Loucy (cell line): ENCODE data around the gene PDE8B.

ENCODE experiments used
- EZH2phosphoT487 ChIP-seq: fragments of 200-600 bp; IDR thresholded peaks from 2 replicates; pipeline ENCODE4 v1.6.1; 2018; ENCODE audit warnings: antibody characterized with exemption, mild to moderate bottlenecking, moderate library complexity, borderline replicate concordance
- TF ChIP-seq, protein P1 (sequence below): fragments of 200-600 bp; sonication (generic); conservative IDR thresholded peaks from 2 replicates; pipeline ENCODE4 v1.5.1; 2014; ENCODE audit warnings: mild to moderate bottlenecking, antibody characterized with exemption, low read length

DNA sequence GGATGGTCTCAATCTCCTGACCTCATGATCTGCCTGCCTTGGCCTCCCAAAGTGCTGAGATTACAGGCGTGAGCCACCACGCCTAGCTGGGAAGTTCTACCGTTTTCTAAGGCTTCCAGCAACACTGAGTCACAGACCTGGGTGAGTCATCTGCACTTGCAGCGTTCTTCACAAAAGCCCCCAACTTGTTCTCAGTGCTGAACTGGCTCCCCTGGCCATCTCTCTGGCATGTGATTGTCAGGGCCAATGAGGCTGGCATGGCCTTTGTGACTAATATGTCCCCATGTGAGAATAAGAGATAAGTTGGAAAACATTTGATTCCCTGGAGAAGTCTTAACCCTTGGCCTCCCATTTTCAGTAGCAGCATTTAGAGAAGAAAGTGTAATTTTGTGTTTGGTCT lies 157.3 kb downstream of the PDE8B start:
- TF ChIP-seq, protein P1, sequence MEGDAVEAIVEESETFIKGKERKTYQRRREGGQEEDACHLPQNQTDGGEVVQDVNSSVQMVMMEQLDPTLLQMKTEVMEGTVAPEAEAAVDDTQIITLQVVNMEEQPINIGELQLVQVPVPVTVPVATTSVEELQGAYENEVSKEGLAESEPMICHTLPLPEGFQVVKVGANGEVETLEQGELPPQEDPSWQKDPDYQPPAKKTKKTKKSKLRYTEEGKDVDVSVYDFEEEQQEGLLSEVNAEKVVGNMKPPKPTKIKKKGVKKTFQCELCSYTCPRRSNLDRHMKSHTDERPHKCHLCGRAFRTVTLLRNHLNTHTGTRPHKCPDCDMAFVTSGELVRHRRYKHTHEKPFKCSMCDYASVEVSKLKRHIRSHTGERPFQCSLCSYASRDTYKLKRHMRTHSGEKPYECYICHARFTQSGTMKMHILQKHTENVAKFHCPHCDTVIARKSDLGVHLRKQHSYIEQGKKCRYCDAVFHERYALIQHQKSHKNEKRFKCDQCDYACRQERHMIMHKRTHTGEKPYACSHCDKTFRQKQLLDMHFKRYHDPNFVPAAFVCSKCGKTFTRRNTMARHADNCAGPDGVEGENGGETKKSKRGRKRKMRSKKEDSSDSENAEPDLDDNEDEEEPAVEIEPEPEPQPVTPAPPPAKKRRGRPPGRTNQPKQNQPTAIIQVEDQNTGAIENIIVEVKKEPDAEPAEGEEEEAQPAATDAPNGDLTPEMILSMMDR: no peak
- no peak for TF ChIP-seq EZH2phosphoT487
